HEK293 (cell line): ENCODE data around the gene EYS.
A peak's percentile ranks its signal among the peaks of the same experiment; 100 is the strongest.
"Not testable (repeated sequence)": the region's sequence is repeated elsewhere in the genome, so short reads cannot be mapped to it uniquely, and the experiment has no call there.

Experiments used
- CTCF ChIA-PET: fragments of 350-600 bp; formaldehyde crosslinking; extraction: SDS; loops from one replicate; lab custom pipeline; 2021; ENCODE audit warnings: antibody characterized with exemption; lab: Yijun Ruan, JAX
- POLR2A ChIA-PET: fragments of 300-600 bp; formaldehyde crosslinking; extraction: SDS; loops from one replicate; lab custom pipeline; 2020; ENCODE audit warnings: antibody characterized with exemption, inconsistent platforms; lab: Yijun Ruan, JAX
- H3K27ac ChIP-seq: fragments of 200-500 bp; sonication (Bioruptor generic); 2 replicates; pipeline ENCODE4 v1.5.1; 2014; ENCODE audit warnings: low read depth, low read length, control low read depth, inconsistent platforms; ENCODE audit errors: extremely low read depth
- H3K36me3 ChIP-seq, 2 experiments: fragments of 200-500 bp in 1 of 2; sonication (Bioruptor generic) in 1 of 2; 1 replicate in 1 of 2; 2 replicates in 1 of 2; pipeline ENCODE4 v1.5.1; 2014 to 2017; ENCODE audit warnings: inconsistent platforms in 2 of 2, low read length in 2 of 2; ENCODE audit not compliant: control insufficient read depth in 2 of 2, insufficient read depth in 1 of 2
- H3K4me1 ChIP-seq: fragments of 200-500 bp; sonication (Bioruptor generic); 2 replicates; pipeline ENCODE4 v1.5.1; 2014; ENCODE audit warnings: mild to moderate bottlenecking, low read length, inconsistent platforms; ENCODE audit not compliant: control insufficient read depth, insufficient read depth
- H3K4me3 ChIP-seq: 2 replicates; pipeline ENCODE4 v1.5.1; 2011; ENCODE audit warnings: low read depth, mild to moderate bottlenecking, control low read depth, low read length, moderate library complexity
- H3K9me3 ChIP-seq: fragments of 200-500 bp; sonication (Bioruptor generic); 2 replicates; pipeline ENCODE4 v1.5.1; 2014; ENCODE audit warnings: low read depth, low read length, inconsistent platforms; ENCODE audit not compliant: control insufficient read depth, insufficient read depth
- KLF7 ChIP-seq: fragments of 450-650 bp; formaldehyde crosslinking; IDR thresholded peaks from 2 replicates; pipeline ENCODE4 v1.5.1; 2016; ENCODE audit warnings: missing biosample characterization, missing genetic modification characterization, borderline replicate concordance
- MEIS1 ChIP-seq: sonication (generic); formaldehyde crosslinking; IDR thresholded peaks from 2 replicates; pipeline ENCODE4 v1.8.1; 2022; ENCODE audit warnings: missing genetic modification reagents, mild to moderate bottlenecking, borderline replicate concordance
- MZF1 ChIP-seq: fragments of 450-650 bp; formaldehyde crosslinking; IDR thresholded peaks from 2 replicates; pipeline ENCODE4 v1.5.1; 2017; ENCODE audit warnings: missing biosample characterization, missing genetic modification characterization, borderline replicate concordance
- PRDM1 ChIP-seq: fragments of 450-650 bp; formaldehyde crosslinking; IDR thresholded peaks from 2 replicates; pipeline ENCODE4; 2016; ENCODE audit warnings: missing biosample characterization, missing genetic modification characterization
- PRDM2 ChIP-seq: fragments of 450-650 bp; formaldehyde crosslinking; IDR thresholded peaks from 2 replicates; pipeline ENCODE4 v1.5.1; 2016; ENCODE audit warnings: missing biosample characterization, missing genetic modification characterization, borderline replicate concordance
- SCRT1 ChIP-seq: fragments of 450-650 bp; formaldehyde crosslinking; IDR thresholded peaks from 2 replicates; pipeline ENCODE4 v1.5.1; 2016; ENCODE audit warnings: missing biosample characterization, missing genetic modification characterization, borderline replicate concordance
- SCRT2 ChIP-seq: fragments of 450-650 bp; formaldehyde crosslinking; IDR thresholded peaks from 2 replicates; pipeline ENCODE4 v1.5.1; 2016; ENCODE audit warnings: missing biosample characterization, missing genetic modification characterization
- ZNF394 ChIP-seq: fragments of 450-650 bp; formaldehyde crosslinking; IDR thresholded peaks from 2 replicates; pipeline ENCODE4 v1.5.1; 2016; ENCODE audit warnings: missing biosample characterization, missing genetic modification characterization, mild to moderate bottlenecking, moderate library complexity, borderline replicate concordance
- ZNF398 ChIP-seq: fragments of 450-650 bp; formaldehyde crosslinking; IDR thresholded peaks from 2 replicates; pipeline ENCODE4 v1.5.1; 2017; ENCODE audit warnings: missing biosample characterization, missing genetic modification characterization
- ZNF548 ChIP-seq: fragments of 450-650 bp; formaldehyde crosslinking; IDR thresholded peaks from 2 replicates; pipeline ENCODE4 v1.5.1; 2016; ENCODE audit warnings: missing biosample characterization, missing genetic modification characterization
- ZNF571 ChIP-seq: fragments of 450-650 bp; formaldehyde crosslinking; IDR thresholded peaks from 2 replicates; pipeline ENCODE4 v1.5.0; 2017; ENCODE audit warnings: missing biosample characterization, missing genetic modification characterization
- ZNF639 ChIP-seq: fragments of 450-650 bp; formaldehyde crosslinking; IDR thresholded peaks from 2 replicates; pipeline ENCODE4 v1.5.1; 2016; ENCODE audit warnings: missing biosample characterization, missing genetic modification characterization
- ZNF747 ChIP-seq: fragments of 450-650 bp; formaldehyde crosslinking; IDR thresholded peaks from 2 replicates; pipeline ENCODE4 v1.5.1; 2016; ENCODE audit warnings: missing biosample characterization, missing genetic modification characterization
- ZNF768 ChIP-seq: fragments of 450-650 bp; formaldehyde crosslinking; IDR thresholded peaks from 2 replicates; pipeline ENCODE4 v1.5.1; 2018; ENCODE audit warnings: missing biosample characterization, mild to moderate bottlenecking, missing genetic modification characterization
- ZNF776 ChIP-seq: fragments of 450-650 bp; formaldehyde crosslinking; IDR thresholded peaks from 2 replicates; pipeline ENCODE4 v1.5.0; 2017; ENCODE audit warnings: missing biosample characterization, missing genetic modification characterization, borderline replicate concordance

EYS gene

DNA sequence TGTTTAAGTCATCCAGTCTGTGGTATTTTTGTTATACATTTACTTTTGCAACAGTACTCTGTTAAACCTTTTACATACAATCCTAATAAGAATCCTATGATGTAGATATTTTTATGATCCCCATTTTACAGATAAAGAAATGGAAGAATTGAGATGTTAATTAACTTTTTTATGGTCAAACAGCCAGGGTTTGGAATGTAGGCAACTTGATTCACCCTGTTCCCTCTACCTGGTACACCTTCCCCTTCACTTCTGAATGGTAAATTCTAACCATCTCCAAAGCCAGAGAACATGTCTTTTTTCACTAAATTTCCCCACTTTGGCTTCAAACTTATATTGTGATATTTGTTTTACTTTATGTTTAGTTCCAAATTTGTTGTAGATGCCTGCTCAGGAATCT, 1771.3 kb downstream of the EYS start (continued):
- no peak for TF ChIP-seq PRDM2 (tag by site-specific recombination)
- TF ChIP-seq ZNF747 (tag by site-specific recombination), result no peak

DNA sequence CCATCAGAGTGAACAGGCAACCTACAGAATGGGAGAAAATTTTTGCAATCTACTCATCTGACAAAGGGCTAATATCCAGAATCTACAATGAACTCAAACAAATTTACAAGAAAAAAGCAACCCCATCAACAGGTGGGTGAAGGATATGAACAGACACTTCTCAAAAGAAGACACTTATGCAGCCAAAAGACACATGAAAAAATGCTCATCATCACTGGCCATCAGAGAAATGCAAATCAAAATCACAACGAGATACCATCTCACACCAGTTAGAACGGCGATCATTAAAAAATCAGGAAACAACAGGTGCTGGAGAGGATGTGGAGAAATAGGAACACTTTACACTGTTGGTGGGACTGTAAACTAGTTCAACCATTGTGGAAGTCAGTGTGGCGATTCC, 1773.1 kb downstream of the EYS start:
- H3K9me3 ChIP-seq, H3K27ac ChIP-seq, CTCF ChIA-PET, H3K4me1 ChIP-seq, H3K4me3 ChIP-seq, H3K36me3 ChIP-seq: not testable (repeated sequence)
- TF ChIP-seq SCRT1 (tag by site-specific recombination), result peak; percentile 66; the same call in 1 of the 2 replicates
- peak; percentile 70 for TF ChIP-seq SCRT2
- TF ChIP-seq, all 188 proteins: peak for 2; not testable (repeated sequence) for 186
- POLR2A ChIA-PET, result not testable (repeated sequence)

DNA sequence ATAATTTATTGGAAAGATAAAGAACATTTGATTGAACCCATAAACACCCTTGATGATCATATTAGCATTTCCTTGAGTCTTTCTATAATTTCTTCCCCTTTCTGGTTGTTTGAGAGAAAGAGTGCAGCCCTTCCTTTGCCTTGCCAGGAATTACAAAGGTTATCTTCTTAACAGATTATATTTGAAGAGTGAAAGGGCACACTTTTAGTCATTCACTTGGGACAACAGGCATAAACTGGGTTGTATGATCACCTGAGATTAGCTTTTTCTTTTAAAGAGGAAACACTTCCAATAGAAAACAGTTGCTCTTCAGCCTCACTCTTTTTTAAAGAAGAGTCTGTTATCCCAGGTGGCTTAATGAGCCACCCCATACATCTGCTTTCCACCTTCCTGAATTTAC, 1776.2 kb downstream of the EYS start:
- Histone ChIP-seq H3K9me3 (no peaks in the 10 kb centered on the region), H3K4me1 (no peaks in the 10 kb centered on the region), H3K36me3 (no peaks in the 10 kb centered on the region), H3K27ac (no peak overlapping the region), H3K4me3 (no peak overlapping the region)
- CTCF ChIA-PET, result interaction anchor here (0.8 to 1.6 kb wide), 2 partner anchors 8 to 81 kb away, joined by 3 to 5 read pairs; no protein-coding TSS in a partner anchor
- POLR2A ChIA-PET, result no interaction called here
- TF ChIP-seq MZF1 (tag by site-specific recombination) (no peak), ZNF398 (no peak), ZNF548 (tag by site-specific recombination) (no peak), ZNF639 (tag by site-specific recombination) (no peak), KLF7 (tag by site-specific recombination) (no peak), ZNF394 (tag by site-specific recombination) (no peak), ZNF776 (tag by site-specific recombination) (no peak), ZNF571 (tag by site-specific recombination) (no peak), PRDM1 (tag by site-specific recombination) (no peak), MEIS1 (CRISPR knock-in tag) (no peak), ZNF768 (no peak)
